Epithelial cell of esophagus (primary cell): ENCODE data around the gene PPP1R14B.

ENCODE experiments used
- DNase-seq: peaks from one replicate; pipeline ENCODE4 v3.0.0; 2010; ENCODE audit warnings: low read depth
- H3K4me3 ChIP-seq: 2 replicates; pipeline ENCODE4 v1.5.1; 2011; ENCODE audit warnings: mild to moderate bottlenecking, low read length, control low read depth
- CTCF ChIP-seq: IDR thresholded peaks from 2 replicates; pipeline ENCODE4 v1.5.1; 2011; ENCODE audit warnings: low read depth, mild to moderate bottlenecking, low read length, control low read depth, inconsistent platforms; ENCODE audit not compliant: insufficient read depth; ENCODE audit errors: missing control alignments

PPP1R14B gene

DNA sequence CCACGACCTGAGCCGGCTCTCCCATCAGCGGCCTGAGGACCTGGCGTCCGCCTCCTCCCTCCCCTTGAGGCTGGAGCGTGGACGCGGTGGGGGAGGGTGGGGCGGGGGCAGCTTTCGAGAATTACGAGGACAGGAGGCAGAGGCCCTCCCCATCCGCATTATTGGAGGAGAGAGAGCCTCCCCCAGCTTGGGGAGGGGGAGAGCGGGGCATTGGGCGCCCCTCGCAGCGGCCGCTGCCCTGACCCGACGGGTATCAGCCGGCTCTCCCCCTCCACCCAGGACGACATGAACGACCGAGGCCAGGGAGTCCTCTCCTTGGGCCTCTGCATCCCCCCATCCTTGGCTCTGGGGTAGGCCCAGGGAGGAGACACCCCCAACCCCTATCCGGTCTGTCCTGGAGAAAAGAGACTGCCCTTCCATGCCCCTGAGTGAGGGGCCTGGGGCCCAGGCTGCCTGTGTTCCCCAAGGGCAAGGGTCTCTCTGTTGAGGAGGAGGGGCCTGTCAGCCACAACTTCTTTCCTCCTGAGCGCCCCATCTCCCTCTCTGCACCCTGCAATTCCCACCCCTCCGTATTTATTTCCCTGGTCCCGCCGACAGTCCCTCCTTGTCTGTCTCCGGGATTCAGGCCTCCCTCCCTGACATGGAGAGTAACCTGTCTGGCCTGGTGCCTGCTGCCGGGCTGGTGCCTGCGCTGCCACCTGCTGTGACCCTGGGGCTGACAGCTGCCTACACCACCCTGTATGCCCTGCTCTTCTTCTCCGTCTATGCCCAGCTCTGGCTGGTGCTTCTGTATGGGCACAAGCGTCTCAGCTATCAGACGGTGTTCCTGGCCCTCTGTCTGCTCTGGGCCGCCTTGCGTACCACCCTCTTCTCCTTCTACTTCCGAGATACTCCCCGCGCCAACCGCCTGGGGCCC lies 39.4 kb upstream of the PPP1R14B start:
- H3K4me3 ChIP-seq: peak overlapping the region; percentile 55
- no peak for TF ChIP-seq CTCF
- DNase-seq: no peak

DNA sequence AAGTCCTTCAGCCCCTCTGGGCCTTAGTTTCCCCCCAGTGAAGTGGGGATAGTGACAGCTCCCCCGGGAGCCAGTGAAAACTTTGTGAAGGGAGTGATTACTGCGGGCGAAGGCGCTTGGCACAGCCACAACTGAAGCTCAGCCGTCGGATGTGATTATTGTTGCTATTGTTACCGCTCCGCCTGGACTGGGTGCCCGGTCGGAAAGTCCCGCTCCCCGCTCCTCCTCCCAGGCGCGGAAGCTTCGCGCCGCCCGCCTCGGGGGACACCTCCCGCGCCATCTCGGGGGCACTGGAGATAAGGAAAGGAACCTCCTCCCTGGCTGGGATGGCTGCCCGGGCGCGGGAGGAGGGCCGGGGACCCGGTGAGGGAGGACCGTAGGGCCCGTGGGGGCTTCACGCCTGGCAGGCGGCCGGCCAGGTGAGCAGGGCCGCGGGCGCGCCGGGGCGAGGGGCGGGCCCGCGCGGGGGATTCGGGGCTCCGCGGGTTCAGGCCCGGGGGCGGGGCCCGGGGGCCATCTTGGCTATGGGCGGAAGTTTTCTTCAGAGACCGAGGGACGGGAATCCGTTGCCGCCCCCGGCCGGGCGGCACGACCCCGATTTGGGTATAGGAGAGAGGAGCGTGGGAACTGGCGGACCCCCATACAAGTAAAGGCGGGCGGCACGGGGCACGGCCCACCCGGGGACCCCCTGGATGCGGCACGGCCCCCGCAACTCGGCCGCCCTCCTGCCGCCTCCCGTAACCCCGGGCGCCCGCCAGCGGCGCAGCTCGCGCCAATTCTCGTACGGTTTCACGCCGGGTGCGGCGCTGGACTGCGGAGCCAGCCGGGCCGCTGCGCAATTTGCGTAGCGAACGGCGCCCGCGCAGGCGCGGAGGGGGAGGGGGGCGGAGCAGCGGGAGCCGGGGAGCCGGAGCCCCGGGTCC lies 38.5 kb upstream of the PPP1R14B start, which contains the start of gene GPR137:
TSS of gene GPR137 (plus strand) at position 887 of the 923 bp plus-strand sequence. CDS start 677 bp downstream, outside the sequence.
- peak; percentile 79 for DNase-seq
- peak within 1 kb of the TSS; percentile 70 for H3K4me3 ChIP-seq
- no peak for TF ChIP-seq CTCF

GRCh38 chr11:64284048-64284961 lies 37.6 kb upstream of the PPP1R14B start, which contains the start of gene BAD:
Gene BAD, minus strand, starts transcription at chr11:64284665. Its CDS starts 297 bp downstream, at chr11:64284368.
- TF ChIP-seq CTCF: no peak
- peak; percentile 95 for DNase-seq
- H3K4me3 ChIP-seq: peak within 1 kb of the TSS; percentile 70

GRCh38 chr11:64283092-64283491 lies 36.3 kb upstream of the PPP1R14B start:
- DNase-seq: no peak
- TF ChIP-seq CTCF: no peak
- H3K4me3 ChIP-seq: no peak overlapping the region

- no peak for TF ChIP-seq CTCF
- no peak overlapping the region for H3K4me3 ChIP-seq
- DNase-seq: no peak
These were observed 35.4 kb upstream of the PPP1R14B start for GRCh38 chr11:64281957-64282770.
